Mesodermal cell (in vitro differentiated cells): ENCODE measurements around the gene ASTN2.

Experiments
- H3K27ac ChIP-seq: 2 replicates; pipeline ENCODE4 v1.7.0; 2013; ENCODE audit warnings: mild to moderate bottlenecking, low read depth, low read length, moderate library complexity; ENCODE audit not compliant: severe bottlenecking
- H3K36me3 ChIP-seq: 2 replicates; pipeline ENCODE4 v1.7.1; 2013; ENCODE audit warnings: mild to moderate bottlenecking, low read length, moderate library complexity; ENCODE audit not compliant: control insufficient read depth, insufficient read depth
- H3K4me1 ChIP-seq: one replicate; pipeline ENCODE4 v1.7.1; 2013; ENCODE audit warnings: mild to moderate bottlenecking, low read length; ENCODE audit not compliant: insufficient read depth, control insufficient read depth, poor library complexity, severe bottlenecking
- H3K4me3 ChIP-seq: 2 replicates; pipeline ENCODE4 v1.7.0; 2013; ENCODE audit warnings: low read length, control low read depth, mild to moderate bottlenecking; ENCODE audit not compliant: insufficient read depth, poor library complexity, severe bottlenecking; ENCODE audit errors: extremely low read depth
- H3K9me3 ChIP-seq: 2 replicates; pipeline ENCODE4 v1.7.1; 2013; ENCODE audit warnings: mild to moderate bottlenecking, low read length, moderate library complexity; ENCODE audit not compliant: control insufficient read depth
- WGBS, 2 experiments: methylation state at CpG; one replicate each; pipeline ENCODE4 v1.1.5; 2013; ENCODE audit warnings: missing lambda C conversion rate in 2 of 2; ENCODE audit not compliant: insufficient coverage in 2 of 2; 5-methylcytosine and 5-hydroxymethylcytosine counted together

ASTN2 gene

GRCh38 chr9:116724123-116724522, 690.7 kb downstream of the ASTN2 start:
- no peak overlapping the region for H3K27ac ChIP-seq
- H3K36me3 ChIP-seq, result no peaks in the 10 kb centered on the region
- H3K4me3 ChIP-seq, result no peak overlapping the region
- WGBS, 2 experiments, result 81 to 82% methylated on average over 2 of the region's 3 CpGs
- no peaks in the 10 kb centered on the region for H3K4me1 ChIP-seq
- no peaks in the 10 kb centered on the region for H3K9me3 ChIP-seq

GRCh38 chr9:116721944-116722343, 692.9 kb downstream of the ASTN2 start:
- WGBS, 2 experiments, result no CpG with 5 or more reads among the region's 2 CpGs
- no peak overlapping the region for H3K4me3 ChIP-seq
- H3K9me3 ChIP-seq, result no peaks in the 10 kb centered on the region
- H3K36me3 ChIP-seq, result no peaks in the 10 kb centered on the region
- no peak overlapping the region for H3K27ac ChIP-seq
- H3K4me1 ChIP-seq, result no peaks in the 10 kb centered on the region

GRCh38 chr9:116721411-116721810, 693.4 kb downstream of the ASTN2 start:
- Histone ChIP-seq H3K4me1 (no peaks in the 10 kb centered on the region), H3K9me3 (no peaks in the 10 kb centered on the region), H3K4me3 (no peak overlapping the region), H3K36me3 (no peaks in the 10 kb centered on the region), H3K27ac (no peak overlapping the region)
- 88 to 97% methylated on average over 2 to 3 of the region's 3 CpGs for WGBS, 2 experiments

GRCh38 chr9:116720111-116720510, 694.7 kb downstream of the ASTN2 start:
- 38 to 86% methylated on average over 1 to 2 of the region's 2 CpGs for WGBS, 2 experiments
- no peaks in the 10 kb centered on the region for H3K4me1 ChIP-seq
- no peak overlapping the region for H3K4me3 ChIP-seq
- H3K27ac ChIP-seq, result no peak overlapping the region
- no peaks in the 10 kb centered on the region for H3K36me3 ChIP-seq
- no peaks in the 10 kb centered on the region for H3K9me3 ChIP-seq

GRCh38 chr9:116718111-116718510, 696.7 kb downstream of the ASTN2 start:
- Histone ChIP-seq H3K9me3 (no peaks in the 10 kb centered on the region), H3K36me3 (no peaks in the 10 kb centered on the region), H3K4me1 (no peaks in the 10 kb centered on the region), H3K4me3 (no peak overlapping the region), H3K27ac (no peak overlapping the region)
- 79 to 89% methylated on average over 2 to 4 of the region's 4 CpGs for WGBS, 2 experiments

- Histone ChIP-seq H3K9me3 (no peaks in the 10 kb centered on the region), H3K4me1 (no peaks in the 10 kb centered on the region), H3K4me3 (no peak overlapping the region), H3K27ac (no peak overlapping the region), H3K36me3 (no peaks in the 10 kb centered on the region)
- WGBS, 2 experiments, result 87 to 100% methylated on average over 5 to 6 of the region's 7 CpGs
Observed at GRCh38 chr9:116717150-116717549, 697.7 kb downstream of the ASTN2 start.

- Histone ChIP-seq H3K4me3 (no peak overlapping the region), H3K27ac (no peak overlapping the region), H3K9me3 (no peaks in the 10 kb centered on the region), H3K4me1 (no peaks in the 10 kb centered on the region), H3K36me3 (no peaks in the 10 kb centered on the region)
Observed at GRCh38 chr9:116716438-116716837, 698.4 kb downstream of the ASTN2 start.

GRCh38 chr9:116715751-116716150, 699.1 kb downstream of the ASTN2 start:
- 71% methylated on average over 1 of the region's 1 CpG; no CpG with 5 or more reads in 1 of the 2 experiments for WGBS, 2 experiments
- Histone ChIP-seq H3K4me3 (no peak overlapping the region), H3K4me1 (no peaks in the 10 kb centered on the region), H3K9me3 (no peaks in the 10 kb centered on the region), H3K27ac (no peak overlapping the region), H3K36me3 (no peaks in the 10 kb centered on the region)

GRCh38 chr9:116713271-116713670, 701.6 kb downstream of the ASTN2 start:
- H3K9me3 ChIP-seq, result no peaks in the 10 kb centered on the region
- WGBS, 2 experiments, result 0% methylated on average over 1 of the region's 4 CpGs

GRCh38 chr9:116712781-116713180, 702.1 kb downstream of the ASTN2 start:
- Histone ChIP-seq H3K36me3 (no peaks in the 10 kb centered on the region), H3K4me3 (no peak overlapping the region), H3K9me3 (no peaks in the 10 kb centered on the region), H3K27ac (no peak overlapping the region), H3K4me1 (no peaks in the 10 kb centered on the region)
- 80 to 93% methylated on average over 1 to 3 of the region's 3 CpGs for whole genome bisulfite sequencing, 2 experiments

More at GRCh38 chr9:116713271-116713670, 701.6 kb downstream of the ASTN2 start:
- no peaks in the 10 kb centered on the region for H3K4me1 ChIP-seq
- H3K4me3 ChIP-seq, result no peak overlapping the region
- H3K36me3 ChIP-seq, result no peaks in the 10 kb centered on the region
- H3K27ac ChIP-seq, result no peak overlapping the region

GRCh38 chr9:116706310-116707290, 708.3 kb downstream of the ASTN2 start:
- WGBS, 2 experiments, result 97% methylated on average over 5 to 6 of the region's 8 CpGs
- Histone ChIP-seq H3K4me3 (no peak overlapping the region), H3K27ac (no peak overlapping the region), H3K36me3 (no peaks in the 10 kb centered on the region), H3K9me3 (no peaks in the 10 kb centered on the region), H3K4me1 (no peaks in the 10 kb centered on the region)
